Peyer's patch (tissue), 4 donors: ENCODE measurements around the gene REX1BD.

Experiments used
- CTCF ChIP-seq, 6 experiments: fragments of 450-650 bp in 4 of 6; fragments of 200-600 bp in 2 of 6; sonication (generic) in 1 of 6; IDR thresholded peaks; one replicate each; pipeline ENCODE4 v1.5.1; 2017 to 2019; ENCODE audit warnings: antibody characterized with exemption in 6 of 6, mild to moderate bottlenecking in 3 of 6, moderate library complexity in 1 of 6
- POLR2A ChIP-seq, 2 donors: fragments of 450-650 bp; IDR thresholded peaks; one replicate each; pipeline ENCODE4 v1.5.1; 2017; ENCODE audit warnings: antibody characterized with exemption in 2 of 2, mild to moderate bottlenecking in 2 of 2, moderate library complexity in 2 of 2

GRCh38 chr19:18597809-18598660 is 9.4 kb downstream of the REX1BD start:
- TF ChIP-seq CTCF (IDR thresholded peaks at IDR 0.05) (no peak), POLR2A (IDR thresholded peaks at IDR 0.05) (no peak)
